K562 (cell line): Measurements from ENCODE around the gene PIGL. TPM values are rescaled to one million over a fixed set of nuclear protein-coding genes. Genes with fewer than 3 reads are reported as not detected.
A peak's percentile ranks its signal among the peaks of the same experiment; 100 is the strongest.

ENCODE experiments used
- CBX3 ChIP-seq, 2 experiments: IDR thresholded peaks; 1 replicate in 1 of 2; 2 replicates in 1 of 2; pipeline ENCODE4 v1.6.1; 2012; ENCODE audit warnings: inconsistent platforms in 2 of 2, low read length in 2 of 2, borderline replicate concordance in 1 of 2, control low read depth in 1 of 2
- CBX8 ChIP-seq: fragments of 200-600 bp; sonication (generic); IDR thresholded peaks from 2 replicates; pipeline ENCODE4 v1.6.1; 2012; ENCODE audit warnings: borderline replicate concordance, mixed run types, low read depth, mild to moderate bottlenecking, moderate library complexity, mixed read lengths, low read length, control low read depth, inconsistent platforms; ENCODE audit not compliant: poor library complexity, severe bottlenecking; ENCODE audit errors: extremely low read depth
- CCNT2 ChIP-seq: IDR thresholded peaks from 2 replicates; pipeline ENCODE4 v1.6.1; 2011; ENCODE audit warnings: borderline replicate concordance, low read depth, mild to moderate bottlenecking, moderate library complexity, mixed read lengths, low read length; ENCODE audit not compliant: insufficient read length; ENCODE audit errors: extremely low read depth
- CEBPZ ChIP-seq: fragments of 150-350 bp; IDR thresholded peaks from 2 replicates; pipeline ENCODE4 v1.6.1; 2014; ENCODE audit warnings: low read depth, mild to moderate bottlenecking, low read length, borderline replicate concordance
- HNRNPH1 ChIP-seq: fragments of 200-400 bp; formaldehyde crosslinking; optimal IDR thresholded peaks from 2 replicates; pipeline ENCODE3; 2017; ENCODE audit warnings: low read depth, mild to moderate bottlenecking, low read length, moderate library complexity
- IRF1 ChIP-seq: sonication (generic); formaldehyde crosslinking; IDR thresholded peaks from 2 replicates; pipeline ENCODE4 v1.8.0; 2022; ENCODE audit warnings: missing genetic modification reagents, mild to moderate bottlenecking, borderline replicate concordance
- JUND ChIP-seq, 2 experiments: IDR thresholded peaks; 2 replicates in 1 of 2; 3 replicates in 1 of 2; pipeline ENCODE4 v1.6.1; 2011; ENCODE audit warnings: borderline replicate concordance in 2 of 2, low read depth in 2 of 2, low read length in 2 of 2, improper control_type of control experiment in 1 of 2, missing biosample characterization in 1 of 2, missing genetic modification characterization in 1 of 2, missing genetic modification reagents in 1 of 2
- NFE2L1 ChIP-seq: fragments of 450-650 bp; IDR thresholded peaks from 2 replicates; pipeline ENCODE4 v1.6.1; 2016; ENCODE audit warnings: missing genetic modification characterization, low read depth, mild to moderate bottlenecking, missing compliant biosample characterization, moderate library complexity, borderline replicate concordance
- SMAD1 ChIP-seq: fragments of 150-350 bp; IDR thresholded peaks from 2 replicates; pipeline ENCODE4 v1.6.1; 2014; ENCODE audit warnings: low read length, low read depth; ENCODE audit not compliant: partially characterized antibody
- SMARCB1 ChIP-seq: IDR thresholded peaks from 2 replicates; pipeline ENCODE4 v1.6.1; 2011; ENCODE audit warnings: improper control_type of control experiment, low read depth; ENCODE audit not compliant: insufficient read length
- TFAP4 ChIP-seq: sonication (generic); formaldehyde crosslinking; IDR thresholded peaks from 2 replicates; pipeline ENCODE4 v1.8.0; 2022; ENCODE audit warnings: missing genetic modification reagents, mild to moderate bottlenecking, moderate library complexity, borderline replicate concordance
- USF2 ChIP-seq: sonication (generic); formaldehyde crosslinking; IDR thresholded peaks from 2 replicates; pipeline ENCODE4 v1.5.0; 2020; ENCODE audit warnings: missing genetic modification reagents
- ZC3H4 ChIP-seq: sonication (generic); formaldehyde crosslinking; IDR thresholded peaks from 2 replicates; pipeline ENCODE4 v1.9.0; 2021; ENCODE audit warnings: missing genetic modification reagents, borderline replicate concordance
- ZNF133 ChIP-seq: fragments of 250-450 bp; sonication (Bioruptor Pico); IDR thresholded peaks from 2 replicates; pipeline ENCODE4 v1.4.0; 2020; ENCODE audit warnings: mild to moderate bottlenecking
- ZNF263 ChIP-seq: sonication (generic); formaldehyde crosslinking; IDR thresholded peaks from 2 replicates; pipeline ENCODE4 v1.8.0; 2022; ENCODE audit warnings: mild to moderate bottlenecking, missing genetic modification reagents, borderline replicate concordance
- ZNF3 ChIP-seq: fragments of 250-450 bp; sonication (Bioruptor Pico); IDR thresholded peaks from 2 replicates; pipeline ENCODE4 v1.5.0; 2021; ENCODE audit warnings: mild to moderate bottlenecking, moderate library complexity
- polyA plus RNA-seq, 8 experiments: library from polyadenylated mRNA; depleted of rRNA in 4 of 8; stranded (reverse) in 5 of 8; unstranded in 3 of 8; fragments of >200 nt; fragmentation: Nextera tagmentation in 2 of 8; fragmentation: Illumina TruSeq in 1 of 8; extraction: Ambion mirVana in 2 of 8; extraction: Trizol in 1 of 8; gene quantifications; 2 replicates each; pipeline versions ENCODE4 v1.2.1 to v1.2.3, GENCODE V29; 2011 to 2014; ENCODE audit warnings: inconsistent platforms in 1 of 8, missing spikeins in 1 of 8
- total RNA-seq, 7 experiments: library from RNA; depleted of rRNA in 6 of 7; stranded (reverse); fragments of >200 nt in 6 of 7; fragmentation: Illumina TruSeq in 2 of 7; extraction: Trizol in 2 of 7; gene quantifications; 2 replicates each; pipeline versions ENCODE4 v1.2.1 to v1.2.3, GENCODE V29; 2011 to 2021; ENCODE audit warnings: low replicate concordance in 1 of 7

The PIGL gene
- total and polyA plus RNA-seq, 9 of the 15 experiments (the other 6 are each of a cell fraction or from before 2014, with no cell fraction given) = 19.9 to 55.3 (median 29.6) TPM

- no peak for TF ChIP-seq SMARCB1
- TF ChIP-seq ZNF3 (CRISPR knock-in tag) = no peak
- no peak for TF ChIP-seq CBX8
- no peak for TF ChIP-seq USF2 (CRISPR knock-in tag)
- TF ChIP-seq NFE2L1 (tag) = no peak
- no peak for TF ChIP-seq CEBPZ
- peak; percentile 81; the same call in 1 of the 2 replicates for TF ChIP-seq TFAP4 (CRISPR knock-in tag)
- TF ChIP-seq JUND (IDR thresholded peaks at IDR 0.05; ENCODE audit: borderline replicate concordance, low read depth, low read length) = peak; percentile 58; the same call in 1 of the 2 replicates
- TF ChIP-seq JUND (tag; IDR thresholded peaks at IDR 0.05; ENCODE audit: borderline replicate concordance, low read depth, low read length) = peak; percentile 25; the same call in 1 of the 3 replicates
- no peak for TF ChIP-seq ZC3H4 (CRISPR knock-in tag)
- TF ChIP-seq SMAD1 = no peak
- TF ChIP-seq IRF1 (CRISPR knock-in tag) = no peak
- TF ChIP-seq ZNF133 (CRISPR knock-in tag) = no peak
- TF ChIP-seq CBX3 (IDR thresholded peaks at IDR 0.05; ENCODE audit: borderline replicate concordance in 1 of 2, low read length in 2 of 2) = 0 out of 3 replicates have a peak, but pooled peaks of 1 of the 2 experiments have one; percentile 18
- no peak for TF ChIP-seq ZNF263 (CRISPR knock-in tag)
- TF ChIP-seq CCNT2 = peak; percentile 10
- TF ChIP-seq HNRNPH1 = no peak
Observed at GRCh38 chr17:16286009-16286946, 69.3 kb downstream of the PIGL start (continued).
